Fibroblast of the aortic adventitia (primary cell): Measurements from ENCODE around the gene PSENEN. TPM values are rescaled to one million over a fixed set of nuclear protein-coding genes. Genes with fewer than 3 reads are reported as not detected.
"Not testable (repeated sequence)": the region's sequence is repeated elsewhere in the genome, so short reads cannot be mapped to it uniquely, and the experiment has no call there.

Experiments used
- DNase-seq: peaks from one replicate; pipeline ENCODE4 v3.0.0-alpha.2; 2010; ENCODE audit warnings: low read depth
- H3K4me3 ChIP-seq: 2 replicates; pipeline ENCODE4 v1.5.1; 2011; ENCODE audit warnings: low read depth, mild to moderate bottlenecking, control low read depth, low read length, moderate library complexity
- total RNA-seq: library from RNA; depleted of rRNA; stranded (reverse); fragments of >200 nt; gene quantifications from 2 replicates; pipeline ENCODE4 v1.2.3, GENCODE V29; 2012; ENCODE audit warnings: low replicate concordance
- TF ChIP-seq, protein P1 (sequence below): IDR thresholded peaks from 2 replicates; pipeline ENCODE4 v1.5.1; 2011; ENCODE audit warnings: mild to moderate bottlenecking, low read length, control low read depth, inconsistent platforms; ENCODE audit not compliant: insufficient read depth

The PSENEN gene
- total RNA-seq, 1 donor: 19.5 TPM

DNA sequence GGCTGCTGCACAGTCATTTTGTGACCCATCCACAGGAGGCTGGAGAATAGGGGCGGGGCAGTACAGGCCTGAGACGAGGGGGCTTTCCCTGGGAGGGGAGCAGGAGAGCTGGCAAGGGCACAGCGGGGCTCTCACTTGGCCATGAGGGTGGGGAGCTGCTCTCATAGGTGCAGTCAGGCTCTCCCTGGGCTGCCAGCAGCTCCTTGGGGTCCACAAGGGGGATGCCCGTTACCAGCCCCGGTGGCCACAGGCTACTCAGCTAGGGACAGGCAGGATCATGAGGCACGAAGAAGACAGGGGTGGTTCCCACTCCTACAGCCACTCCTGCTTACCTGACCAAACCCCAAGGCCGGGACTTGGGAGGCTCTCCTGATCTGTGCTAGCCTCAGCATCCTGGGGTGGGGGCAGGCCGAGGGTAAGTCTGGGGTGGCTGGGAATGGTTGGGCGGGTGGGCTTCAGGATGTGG lies 46.4 kb downstream of the PSENEN start:
- TF ChIP-seq, protein P1, sequence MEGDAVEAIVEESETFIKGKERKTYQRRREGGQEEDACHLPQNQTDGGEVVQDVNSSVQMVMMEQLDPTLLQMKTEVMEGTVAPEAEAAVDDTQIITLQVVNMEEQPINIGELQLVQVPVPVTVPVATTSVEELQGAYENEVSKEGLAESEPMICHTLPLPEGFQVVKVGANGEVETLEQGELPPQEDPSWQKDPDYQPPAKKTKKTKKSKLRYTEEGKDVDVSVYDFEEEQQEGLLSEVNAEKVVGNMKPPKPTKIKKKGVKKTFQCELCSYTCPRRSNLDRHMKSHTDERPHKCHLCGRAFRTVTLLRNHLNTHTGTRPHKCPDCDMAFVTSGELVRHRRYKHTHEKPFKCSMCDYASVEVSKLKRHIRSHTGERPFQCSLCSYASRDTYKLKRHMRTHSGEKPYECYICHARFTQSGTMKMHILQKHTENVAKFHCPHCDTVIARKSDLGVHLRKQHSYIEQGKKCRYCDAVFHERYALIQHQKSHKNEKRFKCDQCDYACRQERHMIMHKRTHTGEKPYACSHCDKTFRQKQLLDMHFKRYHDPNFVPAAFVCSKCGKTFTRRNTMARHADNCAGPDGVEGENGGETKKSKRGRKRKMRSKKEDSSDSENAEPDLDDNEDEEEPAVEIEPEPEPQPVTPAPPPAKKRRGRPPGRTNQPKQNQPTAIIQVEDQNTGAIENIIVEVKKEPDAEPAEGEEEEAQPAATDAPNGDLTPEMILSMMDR: no peak
- no peak overlapping the region for H3K4me3 ChIP-seq
- no peak for DNase-seq

DNA sequence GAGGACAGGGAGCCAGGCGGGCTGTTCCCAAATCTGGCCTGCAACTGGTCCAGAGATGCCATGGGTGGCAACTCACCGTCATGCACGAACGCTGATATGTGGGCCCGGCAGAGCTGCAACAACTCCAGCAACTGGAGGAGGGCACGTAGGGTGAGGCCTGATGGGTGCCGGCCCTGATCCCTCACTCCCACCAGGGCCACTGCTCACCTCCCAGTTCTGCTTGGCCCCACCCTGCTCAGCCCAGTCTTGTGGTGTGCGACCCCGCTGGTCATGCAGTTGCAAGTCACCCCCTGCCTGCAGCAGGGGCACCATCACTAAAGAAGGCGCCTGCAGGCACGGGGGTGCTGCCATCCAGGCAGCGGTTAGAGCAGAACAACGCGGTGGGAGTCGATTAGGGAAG lies 46.9 kb downstream of the PSENEN start:
- no peak overlapping the region for H3K4me3 ChIP-seq
- no peak for DNase-seq
- TF ChIP-seq, protein P1: no peak

DNA sequence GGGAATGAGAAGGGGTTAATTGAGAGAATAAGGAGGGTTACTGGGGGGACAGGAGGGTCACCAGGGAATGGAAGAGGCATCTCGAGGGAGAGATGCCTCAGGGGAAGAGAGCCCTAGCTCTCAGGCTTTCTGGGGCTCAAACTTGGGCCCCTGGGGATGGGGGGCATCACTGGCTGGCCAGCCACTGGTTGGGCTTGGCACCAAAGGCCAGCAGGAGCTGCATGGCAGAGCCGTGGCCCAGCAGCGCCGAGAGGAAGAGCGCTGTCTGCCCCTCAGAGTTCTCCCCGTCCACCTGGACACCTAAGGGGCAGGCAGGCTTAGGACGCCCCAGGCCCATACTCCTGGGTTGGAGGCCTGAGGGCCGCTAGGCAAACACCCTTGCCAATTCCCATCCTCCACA lies 47.4 kb downstream of the PSENEN start:
- H3K4me3 ChIP-seq: no peak overlapping the region
- TF ChIP-seq, protein P1: no peak
- DNase-seq: no peak

DNA sequence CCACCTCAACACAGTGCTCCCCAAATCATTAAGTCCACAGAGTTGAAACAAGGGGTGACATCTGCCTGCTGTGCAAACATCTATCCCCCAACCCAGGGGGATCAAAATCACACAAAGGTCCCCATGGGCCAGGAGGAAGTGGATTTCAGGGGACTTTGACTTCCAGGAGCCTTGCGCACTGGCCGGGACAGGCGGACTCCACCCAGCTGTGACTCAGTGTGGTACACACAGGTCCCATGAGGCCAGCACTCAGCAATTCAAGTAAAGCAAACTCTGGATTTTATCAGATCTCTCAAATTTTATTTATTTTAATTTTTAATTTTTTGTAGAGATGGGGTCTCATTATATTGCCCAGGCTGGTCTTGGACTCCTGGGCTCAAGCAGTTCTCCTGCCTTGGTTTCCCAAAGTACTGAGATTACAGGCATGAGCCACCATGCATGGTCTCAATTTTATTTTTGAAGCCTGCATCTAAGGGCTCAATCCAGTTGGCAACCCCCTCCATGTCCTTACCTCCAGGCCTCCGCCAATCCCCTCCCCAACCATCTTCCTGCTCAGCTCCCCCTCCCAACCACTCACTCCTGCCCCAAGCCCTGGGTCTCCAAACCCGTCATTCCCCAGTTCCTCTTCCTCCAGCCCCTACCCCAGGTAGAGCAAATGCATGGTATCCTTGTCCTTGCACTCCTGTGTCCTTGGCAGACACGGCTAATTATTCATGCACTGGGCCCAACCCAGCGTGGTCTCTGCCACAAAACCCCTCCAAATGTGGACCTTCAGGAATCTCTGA lies 48.1 kb downstream of the PSENEN start:
- DNase-seq: peak; percentile 50
- TF ChIP-seq, protein P1: no peak
- no peak overlapping the region for H3K4me3 ChIP-seq

DNA sequence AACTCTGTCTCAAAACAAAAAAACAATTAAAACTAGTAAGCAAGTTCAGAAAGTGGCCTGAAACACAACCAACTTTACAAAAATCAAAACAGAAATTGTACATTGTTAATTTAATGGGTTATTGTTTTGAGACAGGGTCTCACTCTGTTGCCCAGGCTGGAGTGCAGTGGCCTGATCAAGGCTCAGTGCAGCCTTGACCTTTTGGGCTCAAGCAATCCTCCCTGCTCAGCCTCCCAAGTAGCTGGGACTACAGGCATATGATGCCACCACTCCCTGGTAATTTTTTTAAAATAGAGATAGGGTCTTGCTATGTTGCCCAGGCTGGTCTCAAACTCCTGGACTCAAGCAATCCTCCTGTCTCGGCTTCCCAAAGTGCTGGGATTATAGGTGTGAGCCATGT lies 50.1 kb downstream of the PSENEN start:
- DNase-seq, H3K4me3 ChIP-seq: not testable (repeated sequence)

Other genes with a start within 250 kb of the PSENEN start
- 11.4 and 63.0 TPM in 2 replicates for gene DMKN, start 232.0 kb upstream of the PSENEN start, total RNA-seq
- 4.1 and 13.2 TPM in 2 replicates for gene SBSN, start 217.3 kb upstream of the PSENEN start, total RNA-seq
- gene GAPDHS, start 212.2 kb upstream of the PSENEN start, total RNA-seq: not detected in 2 replicates
- 25.0 and 63.7 TPM in 2 replicates for gene TMEM147, start 200.0 kb upstream of the PSENEN start, total RNA-seq
- gene ATP4A, start 182.0 kb upstream of the PSENEN start, total RNA-seq: not detected in 2 replicates
- not detected in 2 replicates for gene PMIS2, start 159.5 kb upstream of the PSENEN start, total RNA-seq
- 5.7 and 9.9 TPM in 2 replicates for gene HAUS5, start 132.9 kb upstream of the PSENEN start, total RNA-seq
- gene RBM42, start 116.6 kb upstream of the PSENEN start, total RNA-seq: 43.0 and 65.2 TPM in 2 replicates
- gene ETV2, start 103.9 kb upstream of the PSENEN start, total RNA-seq: 0.81 and 1.6 TPM in 2 replicates
- 104 and 327 TPM in 2 replicates for gene COX6B1, start 97.3 kb upstream of the PSENEN start, total RNA-seq
- not detected in 2 replicates for gene UPK1A, start 79.1 kb upstream of the PSENEN start, total RNA-seq
- not detected in 2 replicates for gene ZBTB32, start 41.1 kb upstream of the PSENEN start, total RNA-seq
- 6.8 and 14.9 TPM in 2 replicates for gene KMT2B, start 27.6 kb upstream of the PSENEN start, total RNA-seq
- gene IGFLR1, start 3.2 kb upstream of the PSENEN start, total RNA-seq: 1.3 and 1.9 TPM in 2 replicates
- gene U2AF1L4, start 233 bp upstream of the PSENEN start, total RNA-seq: 5.8 and 7.1 TPM in 2 replicates
- gene LIN37, start 2.9 kb downstream of the PSENEN start, total RNA-seq: 5.4 and 15.3 TPM in 2 replicates
- gene HSPB6, start 11.4 kb downstream of the PSENEN start, total RNA-seq: 297 and 713 TPM in 2 replicates
- 4.5 and 10.8 TPM in 2 replicates for gene PROSER3, start 12.5 kb downstream of the PSENEN start, total RNA-seq
- gene ARHGAP33, start 29.9 kb downstream of the PSENEN start, total RNA-seq: 5.3 and 7.4 TPM in 2 replicates
- not detected in 2 replicates for gene PRODH2, start 67.2 kb downstream of the PSENEN start, total RNA-seq
- gene NPHS1, start 106.9 kb downstream of the PSENEN start, total RNA-seq: not detected in 2 replicates
- 0.25 TPM in 1 of 2 replicates, not detected in the other for gene KIRREL2, start 111.3 kb downstream of the PSENEN start, total RNA-seq
- gene APLP1, start 122.9 kb downstream of the PSENEN start, total RNA-seq: 4.1 and 8.6 TPM in 2 replicates
- 2.5 and 3.7 TPM in 2 replicates for gene NFKBID, start 154.9 kb downstream of the PSENEN start, total RNA-seq
- gene HCST, start 156.9 kb downstream of the PSENEN start, total RNA-seq: 0.81 and 2.7 TPM in 2 replicates
- not detected in 2 replicates for gene TYROBP, start 162.6 kb downstream of the PSENEN start, total RNA-seq
- gene LRFN3, start 190.7 kb downstream of the PSENEN start, total RNA-seq: 5.9 and 9.3 TPM in 2 replicates
- gene SDHAF1, start 249.5 kb downstream of the PSENEN start, total RNA-seq: 12.7 and 38.7 TPM in 2 replicates